ENCODE results near the gene GPC6.

GPC6 gene

GRCh38 chr13:94390881-94391280 is 1164.3 kb downstream of the GPC6 start:
- TF ChIP-seq, protein P1, sequence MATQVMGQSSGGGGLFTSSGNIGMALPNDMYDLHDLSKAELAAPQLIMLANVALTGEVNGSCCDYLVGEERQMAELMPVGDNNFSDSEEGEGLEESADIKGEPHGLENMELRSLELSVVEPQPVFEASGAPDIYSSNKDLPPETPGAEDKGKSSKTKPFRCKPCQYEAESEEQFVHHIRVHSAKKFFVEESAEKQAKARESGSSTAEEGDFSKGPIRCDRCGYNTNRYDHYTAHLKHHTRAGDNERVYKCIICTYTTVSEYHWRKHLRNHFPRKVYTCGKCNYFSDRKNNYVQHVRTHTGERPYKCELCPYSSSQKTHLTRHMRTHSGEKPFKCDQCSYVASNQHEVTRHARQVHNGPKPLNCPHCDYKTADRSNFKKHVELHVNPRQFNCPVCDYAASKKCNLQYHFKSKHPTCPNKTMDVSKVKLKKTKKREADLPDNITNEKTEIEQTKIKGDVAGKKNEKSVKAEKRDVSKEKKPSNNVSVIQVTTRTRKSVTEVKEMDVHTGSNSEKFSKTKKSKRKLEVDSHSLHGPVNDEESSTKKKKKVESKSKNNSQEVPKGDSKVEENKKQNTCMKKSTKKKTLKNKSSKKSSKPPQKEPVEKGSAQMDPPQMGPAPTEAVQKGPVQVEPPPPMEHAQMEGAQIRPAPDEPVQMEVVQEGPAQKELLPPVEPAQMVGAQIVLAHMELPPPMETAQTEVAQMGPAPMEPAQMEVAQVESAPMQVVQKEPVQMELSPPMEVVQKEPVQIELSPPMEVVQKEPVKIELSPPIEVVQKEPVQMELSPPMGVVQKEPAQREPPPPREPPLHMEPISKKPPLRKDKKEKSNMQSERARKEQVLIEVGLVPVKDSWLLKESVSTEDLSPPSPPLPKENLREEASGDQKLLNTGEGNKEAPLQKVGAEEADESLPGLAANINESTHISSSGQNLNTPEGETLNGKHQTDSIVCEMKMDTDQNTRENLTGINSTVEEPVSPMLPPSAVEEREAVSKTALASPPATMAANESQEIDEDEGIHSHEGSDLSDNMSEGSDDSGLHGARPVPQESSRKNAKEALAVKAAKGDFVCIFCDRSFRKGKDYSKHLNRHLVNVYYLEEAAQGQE (IDR thresholded peaks at IDR 0.05; ENCODE audit: insufficient replicate concordance, low read depth): no peak
- TF ChIP-seq CTCF (IDR thresholded peaks at IDR 0.05; ENCODE audit: insufficient read depth, low read length) (no peak), SPI1 (IDR thresholded peaks at IDR 0.05; ENCODE audit: borderline replicate concordance, low read depth) (no peak), POLR2AphosphoS5 (IDR thresholded peaks at IDR 0.05; ENCODE audit: low read depth) (no peak), GABPA (IDR thresholded peaks at IDR 0.05; ENCODE audit: low read depth) (no peak)
- Histone ChIP-seq H3K27ac (replicated peaks) (no peak overlapping the region), H3K27me3 (ENCODE audit: insufficient read depth, poor library complexity, severe bottlenecking) (peaks cover 2% of the 10 kb centered on the region), H3K4me3 (replicated peaks; ENCODE audit: insufficient read depth, low read length) (no peak overlapping the region)
- DNase-seq (ENCODE audit: low read depth in 1 of 2, low spot score in 1 of 2): no peak

GRCh38 chr13:94394723-94395122 is 1168.1 kb downstream of the GPC6 start:
- TF ChIP-seq, protein P1 (IDR thresholded peaks at IDR 0.05; ENCODE audit: insufficient replicate concordance, low read depth): no peak
- TF ChIP-seq CTCF (IDR thresholded peaks at IDR 0.05; ENCODE audit: insufficient read depth, low read length) (no peak), SPI1 (IDR thresholded peaks at IDR 0.05; ENCODE audit: borderline replicate concordance, low read depth) (no peak), GABPA (IDR thresholded peaks at IDR 0.05; ENCODE audit: low read depth) (no peak)
- H3K4me3 ChIP-seq (replicated peaks; ENCODE audit: insufficient read depth, low read length): no peak overlapping the region
- DNase-seq (ENCODE audit: low read depth in 1 of 2, low spot score in 1 of 2): no peak
- no peaks in the 10 kb centered on the region for H3K27me3 ChIP-seq (ENCODE audit: insufficient read depth, poor library complexity, severe bottlenecking)
- no peak overlapping the region for H3K27ac ChIP-seq (replicated peaks)

DNA sequence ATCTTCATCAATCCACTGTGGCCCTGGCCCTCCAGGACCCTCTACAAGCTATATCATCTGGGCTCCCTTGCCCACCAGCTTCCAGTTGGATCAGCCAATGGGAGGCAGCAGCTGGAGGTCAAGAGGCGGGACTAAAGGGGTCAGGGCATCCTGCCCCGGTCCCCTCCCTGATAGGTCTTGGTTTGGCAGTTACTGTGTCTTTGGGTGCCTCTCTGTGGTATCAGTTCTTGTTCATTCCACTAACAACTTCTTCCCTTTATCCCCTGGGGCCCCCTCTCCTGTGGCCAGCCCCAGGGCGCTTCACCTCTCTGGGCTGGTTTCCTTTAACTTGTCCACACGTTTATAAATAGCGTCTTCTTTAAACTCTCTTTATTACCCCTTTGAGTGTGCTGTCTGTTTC is 1169.3 kb downstream of the GPC6 start:
- TF ChIP-seq GABPA (IDR thresholded peaks at IDR 0.05; ENCODE audit: low read depth) (no peak), POLR2AphosphoS5 (IDR thresholded peaks at IDR 0.05; ENCODE audit: low read depth) (no peak), SPI1 (IDR thresholded peaks at IDR 0.05; ENCODE audit: borderline replicate concordance, low read depth) (no peak), CTCF (IDR thresholded peaks at IDR 0.05; ENCODE audit: insufficient read depth, low read length) (no peak)
- TF ChIP-seq, protein P1 (IDR thresholded peaks at IDR 0.05; ENCODE audit: insufficient replicate concordance, low read depth): no peak
- H3K27ac ChIP-seq (replicated peaks): no peak overlapping the region
- no peak for DNase-seq (ENCODE audit: low read depth in 1 of 2, low spot score in 1 of 2)
- no peaks in the 10 kb centered on the region for H3K27me3 ChIP-seq (ENCODE audit: insufficient read depth, poor library complexity, severe bottlenecking)
- H3K4me3 ChIP-seq (replicated peaks; ENCODE audit: insufficient read depth, low read length): no peak overlapping the region

All from HL-60 (cell line).